NT2/D1 (cell line): ENCODE data around the gene GSTM5.
A peak's percentile ranks its signal among the peaks of the same experiment; 100 is the strongest.
"Not testable (repeated sequence)": the region's sequence is repeated elsewhere in the genome, so short reads cannot be mapped to it uniquely, and the experiment has no call there.

Experiments
- DNase-seq: peaks from one replicate; pipeline ENCODE4 v3.0.0-alpha.2; 2011; ENCODE audit warnings: low read depth, low spot score
- H3K27me3 ChIP-seq: 2 replicates; pipeline ENCODE4 v1.6.0; 2011; ENCODE audit warnings: mild to moderate bottlenecking; ENCODE audit not compliant: insufficient read length, insufficient read depth
- H3K36me3 ChIP-seq: 2 replicates; pipeline ENCODE4 v1.6.1; 2011; ENCODE audit warnings: mild to moderate bottlenecking, low read length, mixed read lengths; ENCODE audit not compliant: insufficient read depth, insufficient read length
- H3K4me1 ChIP-seq: 2 replicates; pipeline ENCODE4 v1.5.1; 2011; ENCODE audit not compliant: insufficient read depth, insufficient read length
- H3K4me3 ChIP-seq: 2 replicates; pipeline ENCODE4 v1.5.1; 2011; ENCODE audit warnings: low read depth; ENCODE audit not compliant: insufficient read length
- H3K9ac ChIP-seq: 2 replicates; pipeline ENCODE4 v1.6.0; 2011; ENCODE audit warnings: low read depth; ENCODE audit not compliant: insufficient read length
- H3K9me3 ChIP-seq: 2 replicates; pipeline ENCODE4 v1.5.1; 2011; ENCODE audit warnings: mild to moderate bottlenecking, low read length; ENCODE audit not compliant: insufficient read depth
- SUZ12 ChIP-seq: IDR thresholded peaks from 2 replicates; pipeline ENCODE4 v1.6.1; 2011; ENCODE audit not compliant: insufficient read length, insufficient read depth; ENCODE audit errors: extremely low read depth
- YY1 ChIP-seq: IDR thresholded peaks from 2 replicates; pipeline ENCODE4 v1.6.1; 2011; ENCODE audit not compliant: insufficient read length, insufficient read depth
- ZNF274 ChIP-seq: IDR thresholded peaks from 2 replicates; pipeline ENCODE4 v1.6.1; 2011; ENCODE audit warnings: mild to moderate bottlenecking, low read depth, low read length

GSTM5 gene

GRCh38 chr1:109740615-109741373, 28.7 kb downstream of the GSTM5 start, which contains the start of gene GSTM3:
Gene GSTM3 (minus strand): TSS chr1:109741038. CDS start chr1:109740287, 751 bp downstream.
- no peaks in the 10 kb centered on the region for H3K9me3 ChIP-seq
- peaks cover 37% of the 10 kb centered on the region for H3K27me3 ChIP-seq
- peaks cover 22% of the 10 kb centered on the region for H3K36me3 ChIP-seq
- DNase-seq = no peak
- peak within 1 kb of the TSS; percentile 77 for H3K4me3 ChIP-seq
- TF ChIP-seq YY1 = no peak
- no peak for TF ChIP-seq SUZ12
- TF ChIP-seq ZNF274 = no peak
- H3K4me1 ChIP-seq = no peaks in the 10 kb centered on the region
- H3K9ac ChIP-seq = peak within 1 kb of the TSS; percentile 78

GRCh38 chr1:109748311-109748710, 36.3 kb downstream of the GSTM5 start:
- not testable (repeated sequence) for H3K9ac ChIP-seq, DNase-seq, H3K4me1 ChIP-seq, H3K36me3 ChIP-seq, H3K27me3 ChIP-seq, H3K4me3 ChIP-seq
- H3K9me3 ChIP-seq = peaks cover 17% of the 10 kb centered on the region

GRCh38 chr1:109749221-109749620, 37.2 kb downstream of the GSTM5 start:
- no peaks in the 10 kb centered on the region for H3K4me1 ChIP-seq
- H3K4me3 ChIP-seq = no peak overlapping the region
- H3K9ac ChIP-seq = no peak overlapping the region
- TF ChIP-seq SUZ12 (no peak), YY1 (no peak), ZNF274 (no peak)
- no peak for DNase-seq
- no peaks in the 10 kb centered on the region for H3K36me3 ChIP-seq
- no peaks in the 10 kb centered on the region for H3K27me3 ChIP-seq
- peaks cover 17% of the 10 kb centered on the region for H3K9me3 ChIP-seq

- Histone ChIP-seq H3K4me3 (no peak overlapping the region), H3K27me3 (no peaks in the 10 kb centered on the region), H3K36me3 (no peaks in the 10 kb centered on the region), H3K9ac (no peak overlapping the region), H3K4me1 (no peaks in the 10 kb centered on the region), H3K9me3 (peaks cover 17% of the 10 kb centered on the region)
- TF ChIP-seq YY1 = no peak
- TF ChIP-seq SUZ12 = no peak
- TF ChIP-seq ZNF274 = no peak
- DNase-seq = no peak
Observed at GRCh38 chr1:109750241-109750882, 38.3 kb downstream of the GSTM5 start.

GRCh38 chr1:109750920-109751319, 38.9 kb downstream of the GSTM5 start:
- H3K36me3 ChIP-seq = no peaks in the 10 kb centered on the region
- TF ChIP-seq SUZ12 = no peak
- TF ChIP-seq ZNF274 = no peak
- H3K4me1 ChIP-seq = no peaks in the 10 kb centered on the region
- H3K9me3 ChIP-seq = peaks cover 17% of the 10 kb centered on the region
- no peak for DNase-seq
- no peak overlapping the region for H3K9ac ChIP-seq
- no peaks in the 10 kb centered on the region for H3K27me3 ChIP-seq
- H3K4me3 ChIP-seq = no peak overlapping the region

GRCh38 chr1:109751531-109752260, 39.6 kb downstream of the GSTM5 start:
- Histone ChIP-seq H3K9me3 (peaks cover 17% of the 10 kb centered on the region), H3K4me1 (no peaks in the 10 kb centered on the region), H3K27me3 (no peaks in the 10 kb centered on the region), H3K36me3 (no peaks in the 10 kb centered on the region), H3K9ac (no peak overlapping the region), H3K4me3 (no peak overlapping the region)
- no peak for TF ChIP-seq YY1
- no peak for TF ChIP-seq ZNF274
- no peak for TF ChIP-seq SUZ12
- DNase-seq = no peak

- H3K4me1 ChIP-seq = no peaks in the 10 kb centered on the region
- TF ChIP-seq SUZ12 (no peak), ZNF274 (no peak), YY1 (no peak)
- H3K4me3 ChIP-seq = no peak overlapping the region
- no peaks in the 10 kb centered on the region for H3K36me3 ChIP-seq
- DNase-seq = no peak
- H3K9me3 ChIP-seq = 0 out of 2 replicates have a peak, but pooled peaks cover 2% of the 10 kb centered on the region
- no peaks in the 10 kb centered on the region for H3K27me3 ChIP-seq
- H3K9ac ChIP-seq = no peak overlapping the region
Observed at GRCh38 chr1:109754738-109755137, 42.7 kb downstream of the GSTM5 start.

GRCh38 chr1:109756325-109756724, 44.3 kb downstream of the GSTM5 start:
- H3K4me1 ChIP-seq = not testable (repeated sequence)

More at GRCh38 chr1:109756325-109756724, 44.3 kb downstream of the GSTM5 start:
- H3K27me3 ChIP-seq, DNase-seq, H3K4me3 ChIP-seq, H3K36me3 ChIP-seq, H3K9me3 ChIP-seq, H3K9ac ChIP-seq: not testable (repeated sequence)
